ENCODE measurements around the gene FSTL5.
"Not testable (repeated sequence)": the region's sequence is repeated elsewhere in the genome, so short reads cannot be mapped to it uniquely, and the experiment has no call there.

FSTL5 gene

GRCh38 chr4:162163892-162164759 lies at the start of gene FSTL5:
FSTL5 (minus strand) TSS chr4:162164000; CDS start chr4:162111396, 52,604 bp downstream.
- DNase-seq = peak; percentile 35

GRCh38 chr4:162209706-162210105 lies 45.9 kb upstream of the FSTL5 start:
- DNase-seq = no peak

GRCh38 chr4:162203478-162203877 lies 39.7 kb upstream of the FSTL5 start:
- not testable (repeated sequence) for DNase-seq

- peak; percentile 39 for DNase-seq
Observed at GRCh38 chr4:162201673-162202072, 37.9 kb upstream of the FSTL5 start.

GRCh38 chr4:162170509-162170908 lies 6.7 kb upstream of the FSTL5 start:
- DNase-seq = no peak

- no peak for DNase-seq
Observed at GRCh38 chr4:162164906-162165510, 1.2 kb upstream of the FSTL5 start.

- no peak for DNase-seq
Observed at GRCh38 chr4:162162672-162163071, 1.1 kb downstream of the FSTL5 start.

GRCh38 chr4:162157241-162157640 lies 6.6 kb downstream of the FSTL5 start:
- DNase-seq = no peak

- no peak for DNase-seq
Observed at GRCh38 chr4:162154862-162155540, 8.8 kb downstream of the FSTL5 start.

- no peak for DNase-seq
Observed at GRCh38 chr4:162151850-162152249, 11.9 kb downstream of the FSTL5 start.

- no peak for DNase-seq
Observed at GRCh38 chr4:162151386-162151785, 12.4 kb downstream of the FSTL5 start.

- no peak for DNase-seq
Observed at GRCh38 chr4:162149644-162150043, 14.2 kb downstream of the FSTL5 start.

- DNase-seq = no peak
Observed at GRCh38 chr4:162140051-162140683, 23.6 kb downstream of the FSTL5 start.

GRCh38 chr4:162139412-162139811 lies 24.4 kb downstream of the FSTL5 start:
- no peak for DNase-seq

- no peak for DNase-seq
Observed at GRCh38 chr4:162131256-162131655, 32.5 kb downstream of the FSTL5 start.

GRCh38 chr4:162126729-162127128 lies 37.1 kb downstream of the FSTL5 start:
- no peak for DNase-seq

GRCh38 chr4:162117051-162117450 lies 46.7 kb downstream of the FSTL5 start:
- no peak for DNase-seq

GRCh38 chr4:162116095-162116779 lies 47.6 kb downstream of the FSTL5 start:
- DNase-seq = no peak

- DNase-seq = peak; percentile 13
Observed at GRCh38 chr4:162115333-162115732, 48.5 kb downstream of the FSTL5 start.

GRCh38 chr4:162111078-162111477 lies 52.7 kb downstream of the FSTL5 start:
- DNase-seq = no peak

GRCh38 chr4:162104459-162105124 lies 59.2 kb downstream of the FSTL5 start:
- no peak for DNase-seq

- DNase-seq = not testable (repeated sequence)
Observed at GRCh38 chr4:162103908-162104307, 59.9 kb downstream of the FSTL5 start.
